Naive thymus-derived CD4-positive, alpha-beta T cell (primary cell): Measurements from ENCODE around the gene ANGPTL2. TPM values are rescaled to one million over a fixed set of nuclear protein-coding genes. Genes with fewer than 3 reads are reported as not detected.

Source experiments
- ATAC-seq: fragments of 150-1000 bp; cut with Tn5 transposase; 2 replicates; pipeline ENCODE4 v1.10.0; 2021; ENCODE audit warnings: mild to moderate bottlenecking, moderate library complexity
- CTCF ChIA-PET: fragments of 350-600 bp; sonication (Branson Sonifier 250); formaldehyde crosslinking; loops from one replicate; lab custom pipeline; 2021; ENCODE audit warnings: antibody characterized with exemption; lab: Charles Lee
- POLR2A ChIA-PET: fragments of 350-600 bp; sonication (Branson Sonifier 250); formaldehyde crosslinking; loops from one replicate; lab custom pipeline; 2021; ENCODE audit warnings: antibody characterized with exemption, inconsistent platforms; lab: Charles Lee
- DNase-seq, 9 donors: peaks; one replicate each; pipeline versions ENCODE4 v3.0.0 to v3.0.0-alpha.2; 2020 to 2022; ENCODE audit warnings: mixed read lengths in 1 of 9
- H3K27ac ChIP-seq: one replicate; pipeline ENCODE4 v1.7.0; 2013; ENCODE audit warnings: mild to moderate bottlenecking, low read depth, low read length, moderate library complexity
- H3K27me3 ChIP-seq, 2 donors: one replicate each; pipeline ENCODE4 v1.7.0; 2013; ENCODE audit warnings: low read length in 2 of 2, mild to moderate bottlenecking in 2 of 2, moderate library complexity in 2 of 2; ENCODE audit not compliant: control insufficient read depth in 2 of 2, insufficient read depth in 2 of 2
- H3K36me3 ChIP-seq, 3 experiments: 1 replicate in 2 of 3; 2 replicates in 1 of 3; pipeline ENCODE4 v1.7.0; 2013; ENCODE audit warnings: low read length in 3 of 3, mild to moderate bottlenecking in 3 of 3, moderate library complexity in 1 of 3; ENCODE audit not compliant: insufficient read depth in 3 of 3, control insufficient read depth in 2 of 3
- H3K4me1 ChIP-seq, 2 donors: one replicate each; pipeline ENCODE4 v1.7.0; 2013; ENCODE audit warnings: low read length in 2 of 2, mild to moderate bottlenecking in 2 of 2, moderate library complexity in 1 of 2; ENCODE audit not compliant: control insufficient read depth in 2 of 2, insufficient read depth in 2 of 2
- H3K4me3 ChIP-seq: 2 replicates; pipeline ENCODE4 v1.7.0; 2013; ENCODE audit warnings: mild to moderate bottlenecking, low read length
- H3K9me3 ChIP-seq, 3 experiments: 1 replicate in 2 of 3; 2 replicates in 1 of 3; pipeline ENCODE4 v1.7.0; 2013; ENCODE audit warnings: low read length in 3 of 3; ENCODE audit not compliant: control insufficient read depth in 2 of 3
- H3K27ac Mint-ChIP-seq, 9 donors: one replicate each; pipeline ENCODE4 v1.8.0; 2020 to 2022; ENCODE audit warnings: mixed read lengths in 9 of 9, mild to moderate bottlenecking in 8 of 9, moderate library complexity in 5 of 9, inconsistent platforms in 2 of 9
- H3K27me3 Mint-ChIP-seq, 5 donors: one replicate each; pipeline ENCODE4 v1.8.0; 2021 to 2022; ENCODE audit warnings: mixed read lengths in 5 of 5, mild to moderate bottlenecking in 1 of 5
- H3K36me3 Mint-ChIP-seq, 5 donors: one replicate each; pipeline ENCODE4 v1.8.0; 2020 to 2022; ENCODE audit warnings: mixed read lengths in 5 of 5, mild to moderate bottlenecking in 3 of 5, inconsistent platforms in 1 of 5
- H3K4me1 Mint-ChIP-seq, 7 donors: one replicate each; pipeline ENCODE4 v1.8.0; 2020 to 2022; ENCODE audit warnings: mixed read lengths in 7 of 7, mild to moderate bottlenecking in 3 of 7, inconsistent platforms in 1 of 7
- H3K4me3 Mint-ChIP-seq, 10 donors: one replicate each; pipeline ENCODE4 v1.8.0; 2020 to 2022; ENCODE audit warnings: mild to moderate bottlenecking in 10 of 10, mixed read lengths in 10 of 10, moderate library complexity in 6 of 10, inconsistent platforms in 2 of 10
- H3K9me3 Mint-ChIP-seq, 11 donors: one replicate each; pipeline ENCODE4 v1.8.0; 2020 to 2022; ENCODE audit warnings: mixed read lengths in 11 of 11, mild to moderate bottlenecking in 4 of 11, inconsistent platforms in 1 of 11, moderate library complexity in 1 of 11
- intact Hi-C, 2 donors: fragments of 100-400 bp; cut with micrococcal nuclease; formaldehyde crosslinking; loops; one replicate each; pipeline ENCODE4 v1.15.1; 2023
- polyA plus RNA-seq, 2 donors: library from polyadenylated mRNA; unstranded; fragments of 300-500 nt; fragmentation: Illumina TruSeq; gene quantifications; one replicate each; pipeline ENCODE4 v1.2.3, GENCODE V29; 2021
- total RNA-seq, 6 experiments: library from RNA in 5 of 6; stranded (reverse) in 5 of 6; gene quantifications; 1 replicate in 5 of 6; 2 replicates in 1 of 6; pipeline ENCODE4 v1.2.3 and lab custom pipeline; 2021 to 2026

The ANGPTL2 gene
- total and polyA plus RNA-seq, 7 experiments from 2014 or later: not detected

- no peak overlapping the region for H3K27ac ChIP-seq
- no peak overlapping the region for H3K4me3 ChIP-seq
- no peaks in the 10 kb centered on the region for H3K9me3 ChIP-seq
- Mint-ChIP-seq H3K4me3 (no peak overlapping the region), H3K4me1 (peaks cover 3 to 32% (median 8%) of the 10 kb centered on the region in 7 donors), H3K36me3 (peaks cover 0 to 5% (median 0%) of the 10 kb centered on the region in 5 donors), H3K27ac (peak overlapping the region in 2 of 9 donors; percentile 7 to 39), H3K9me3 (no peaks in the 10 kb centered on the region), H3K27me3 (peaks cover 0 to 2% (median 0%) of the 10 kb centered on the region in 5 donors)
- no peaks in the 10 kb centered on the region for H3K36me3 ChIP-seq
- H3K4me1 ChIP-seq: no peaks in the 10 kb centered on the region
- intact Hi-C loops: no loop called here
- ATAC-seq (peak; percentile 40), DNase-seq (no peak)
- ChIA-PET CTCF (no interaction called here), POLR2A (no interaction called here)
- H3K27me3 ChIP-seq: no peaks in the 10 kb centered on the region
These were observed 39.8 kb upstream of the ANGPTL2 start for GRCh38 chr9:127162046-127162863.

- POLR2A ChIA-PET: no interaction called here
- no peak overlapping the region for H3K27ac Mint-ChIP-seq
- DNase-seq: no peak
These were observed 38.7 kb upstream of the ANGPTL2 start for GRCh38 chr9:127161081-127161624.

GRCh38 chr9:127159949-127160610, 37.6 kb upstream of the ANGPTL2 start:
- POLR2A ChIA-PET: no interaction called here
- Mint-ChIP-seq H3K36me3 (no peaks in the 10 kb centered on the region), H3K4me3 (no peak overlapping the region), H3K27me3 (peaks cover 0 to 16% (median 0%) of the 10 kb centered on the region in 5 donors), H3K9me3 (no peaks in the 10 kb centered on the region), H3K4me1 (peaks cover 0 to 28% (median 8%) of the 10 kb centered on the region in 7 donors), H3K27ac (no peak overlapping the region)
- no peak for ATAC-seq
- peak in 1 of 9 donors; percentile 11 for DNase-seq
- Histone ChIP-seq H3K4me3 (no peak overlapping the region), H3K4me1 (no peaks in the 10 kb centered on the region), H3K36me3 (no peaks in the 10 kb centered on the region), H3K27ac (no peak overlapping the region), H3K27me3 (no peaks in the 10 kb centered on the region), H3K9me3 (no peaks in the 10 kb centered on the region)
- intact Hi-C loops: no loop called here
- CTCF ChIA-PET: no interaction called here

More at GRCh38 chr9:127161081-127161624, 38.7 kb upstream of the ANGPTL2 start:
- Mint-ChIP-seq H3K9me3 (no peaks in the 10 kb centered on the region), H3K4me1 (peaks cover 0 to 27% (median 8%) of the 10 kb centered on the region in 7 donors), H3K4me3 (no peak overlapping the region), H3K27me3 (peaks cover 0 to 11% (median 0%) of the 10 kb centered on the region in 5 donors), H3K36me3 (no peaks in the 10 kb centered on the region)
- intact Hi-C loops: no loop called here
- Histone ChIP-seq H3K4me3 (no peak overlapping the region), H3K4me1 (no peaks in the 10 kb centered on the region), H3K36me3 (no peaks in the 10 kb centered on the region), H3K27me3 (no peaks in the 10 kb centered on the region), H3K27ac (no peak overlapping the region), H3K9me3 (no peaks in the 10 kb centered on the region)
- CTCF ChIA-PET: no interaction called here
- no peak for ATAC-seq

- DNase-seq (no peak), ATAC-seq (no peak)
- Mint-ChIP-seq H3K27me3 (peaks cover 0 to 22% (median 0%) of the 10 kb centered on the region in 5 donors), H3K27ac (no peak overlapping the region), H3K4me1 (peaks cover 0 to 36% (median 8%) of the 10 kb centered on the region in 7 donors), H3K36me3 (no peaks in the 10 kb centered on the region), H3K9me3 (no peaks in the 10 kb centered on the region), H3K4me3 (no peak overlapping the region)
- ChIA-PET CTCF (no interaction called here), POLR2A (no interaction called here)
- H3K4me3 ChIP-seq: no peak overlapping the region
- H3K4me1 ChIP-seq: no peaks in the 10 kb centered on the region
- intact Hi-C loops: no loop called here
- H3K27ac ChIP-seq: no peak overlapping the region
- no peaks in the 10 kb centered on the region for H3K9me3 ChIP-seq
- no peaks in the 10 kb centered on the region for H3K27me3 ChIP-seq
- H3K36me3 ChIP-seq: no peaks in the 10 kb centered on the region
These were observed 36.9 kb upstream of the ANGPTL2 start for GRCh38 chr9:127159325-127159801.

GRCh38 chr9:127158786-127159324, 36.4 kb upstream of the ANGPTL2 start:
- no peak for ATAC-seq
- H3K4me3 ChIP-seq: no peak overlapping the region
- ChIA-PET POLR2A (no interaction called here), CTCF (no interaction called here)
- no peak overlapping the region for H3K27ac Mint-ChIP-seq
- no peak overlapping the region for H3K4me3 Mint-ChIP-seq
- peaks cover 0 to 37% (median 7%) of the 10 kb centered on the region in 7 donors for H3K4me1 Mint-ChIP-seq
- no peaks in the 10 kb centered on the region for H3K9me3 Mint-ChIP-seq
- no peak overlapping the region for H3K27ac ChIP-seq
- no peaks in the 10 kb centered on the region for H3K36me3 Mint-ChIP-seq
- intact Hi-C loops: no loop called here
- H3K36me3 ChIP-seq: no peaks in the 10 kb centered on the region
- no peaks in the 10 kb centered on the region for H3K4me1 ChIP-seq
- H3K27me3 ChIP-seq: no peaks in the 10 kb centered on the region
- no peak for DNase-seq
- no peaks in the 10 kb centered on the region for H3K9me3 ChIP-seq
- peaks cover 0 to 22% (median 0%) of the 10 kb centered on the region in 5 donors for H3K27me3 Mint-ChIP-seq

GRCh38 chr9:127155314-127155960, 33.0 kb upstream of the ANGPTL2 start:
- ChIA-PET CTCF (no interaction called here), POLR2A (no interaction called here)
- Mint-ChIP-seq H3K36me3 (no peaks in the 10 kb centered on the region), H3K27ac (no peak overlapping the region), H3K9me3 (no peaks in the 10 kb centered on the region), H3K4me1 (peaks cover 0 to 14% (median 0%) of the 10 kb centered on the region in 7 donors), H3K4me3 (no peak overlapping the region), H3K27me3 (peaks cover 0 to 44% (median 0%) of the 10 kb centered on the region in 5 donors)
- H3K4me3 ChIP-seq: no peak overlapping the region
- no peak for ATAC-seq
- no peak for DNase-seq
- H3K9me3 ChIP-seq: no peaks in the 10 kb centered on the region
- H3K27ac ChIP-seq: no peak overlapping the region
- no peaks in the 10 kb centered on the region for H3K4me1 ChIP-seq
- no peaks in the 10 kb centered on the region for H3K27me3 ChIP-seq
- no peaks in the 10 kb centered on the region for H3K36me3 ChIP-seq
- intact Hi-C loops: no loop called here
